ENCODE data around the gene NDUFS3.

The NDUFS3 gene

DNA sequence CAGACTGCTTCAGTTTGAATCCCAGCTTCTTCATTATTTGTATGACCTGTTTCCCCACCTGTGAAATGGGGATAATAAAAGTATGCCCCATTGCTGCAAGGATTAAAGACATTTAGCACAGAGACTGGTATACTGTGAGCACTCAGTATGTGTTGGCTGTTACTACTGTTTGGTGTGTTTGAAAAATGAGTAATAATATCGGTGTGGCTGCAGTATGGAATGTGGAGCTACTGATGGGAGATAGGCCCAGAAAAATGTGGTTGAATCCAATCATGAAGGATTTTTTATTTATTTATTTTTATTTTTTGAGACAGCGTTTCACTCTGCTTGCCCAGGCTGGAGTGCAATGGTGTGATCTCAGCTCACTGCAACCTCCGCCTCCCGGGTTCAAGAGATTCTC, 24.4 kb downstream of the NDUFS3 start:
- Histone ChIP-seq H3K9me3 (ENCODE audit: control insufficient read depth, low read length) (no peaks in the 10 kb centered on the region), H3K4me1 (ENCODE audit: control insufficient read depth, insufficient read depth, low read length, poor library complexity, severe bottlenecking) (no peaks in the 10 kb centered on the region), H3K4me3 (ENCODE audit: insufficient read depth, low read depth, low read length, poor library complexity, severe bottlenecking) (no peak overlapping the region), H3K36me3 (ENCODE audit: control insufficient read depth, insufficient read depth, low read length) (no peaks in the 10 kb centered on the region), H3K27me3 (replicated peaks; ENCODE audit: control insufficient read depth, insufficient read depth, low read length, poor library complexity, severe bottlenecking) (no peaks in the 10 kb centered on the region), H3K27ac (ENCODE audit: insufficient read depth, low read length, poor library complexity, severe bottlenecking) (no peak overlapping the region)
- no peak for DNase-seq

DNA sequence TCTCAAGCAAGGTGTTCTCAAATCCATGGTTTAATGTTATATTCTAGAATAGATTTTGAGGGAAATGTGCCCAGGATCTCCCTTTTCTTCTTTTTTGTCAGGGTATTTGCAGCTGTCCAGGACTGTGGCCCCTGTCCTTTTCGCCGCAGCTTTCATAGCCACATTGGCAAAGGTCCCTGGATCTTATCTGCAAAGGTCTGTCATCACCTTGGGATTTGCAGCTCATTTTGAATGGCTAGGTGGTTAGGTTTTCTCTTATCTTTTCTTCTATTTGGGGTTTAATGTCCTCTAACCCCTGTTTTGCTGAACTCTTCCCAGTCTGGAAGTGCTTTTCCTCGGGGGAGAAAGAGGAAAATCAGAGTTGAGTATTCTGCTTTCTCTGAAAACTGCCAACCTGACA, 27.0 kb downstream of the NDUFS3 start:
- DNase-seq: no peak
- Histone ChIP-seq H3K36me3 (ENCODE audit: control insufficient read depth, insufficient read depth, low read length) (peaks cover under 1% of the 10 kb centered on the region), H3K27ac (ENCODE audit: insufficient read depth, low read length, poor library complexity, severe bottlenecking) (no peak overlapping the region), H3K9me3 (ENCODE audit: control insufficient read depth, low read length) (no peaks in the 10 kb centered on the region), H3K4me1 (ENCODE audit: control insufficient read depth, insufficient read depth, low read length, poor library complexity, severe bottlenecking) (no peaks in the 10 kb centered on the region), H3K4me3 (ENCODE audit: insufficient read depth, low read depth, low read length, poor library complexity, severe bottlenecking) (no peak overlapping the region), H3K27me3 (replicated peaks; ENCODE audit: control insufficient read depth, insufficient read depth, low read length, poor library complexity, severe bottlenecking) (no peaks in the 10 kb centered on the region)

DNA sequence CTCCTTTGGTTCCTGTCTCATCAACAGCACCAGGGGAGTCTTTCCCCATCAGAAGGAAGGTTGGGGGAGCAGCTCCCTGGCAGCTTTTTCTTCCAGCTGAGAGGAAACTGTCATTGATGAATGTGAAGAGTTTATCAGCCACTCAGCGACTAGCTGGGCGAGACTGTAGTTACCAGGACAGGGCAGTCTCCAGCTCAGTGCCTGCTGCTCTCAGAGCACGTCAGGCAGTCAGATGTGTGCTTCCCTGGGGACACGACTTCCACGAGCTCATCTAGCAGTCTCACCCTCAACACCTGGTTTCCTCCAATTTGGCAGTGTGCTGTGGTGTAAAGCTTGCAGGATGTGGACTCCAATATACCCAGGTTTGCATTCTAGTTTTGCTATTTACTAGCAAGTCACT, 27.9 kb downstream of the NDUFS3 start:
- Histone ChIP-seq H3K9me3 (ENCODE audit: control insufficient read depth, low read length) (no peaks in the 10 kb centered on the region), H3K27me3 (replicated peaks; ENCODE audit: control insufficient read depth, insufficient read depth, low read length, poor library complexity, severe bottlenecking) (no peaks in the 10 kb centered on the region), H3K27ac (ENCODE audit: insufficient read depth, low read length, poor library complexity, severe bottlenecking) (no peak overlapping the region), H3K36me3 (ENCODE audit: control insufficient read depth, insufficient read depth, low read length) (peaks cover 5% of the 10 kb centered on the region), H3K4me1 (ENCODE audit: control insufficient read depth, insufficient read depth, low read length, poor library complexity, severe bottlenecking) (no peaks in the 10 kb centered on the region), H3K4me3 (ENCODE audit: insufficient read depth, low read depth, low read length, poor library complexity, severe bottlenecking) (no peak overlapping the region)
- DNase-seq: no peak

DNA sequence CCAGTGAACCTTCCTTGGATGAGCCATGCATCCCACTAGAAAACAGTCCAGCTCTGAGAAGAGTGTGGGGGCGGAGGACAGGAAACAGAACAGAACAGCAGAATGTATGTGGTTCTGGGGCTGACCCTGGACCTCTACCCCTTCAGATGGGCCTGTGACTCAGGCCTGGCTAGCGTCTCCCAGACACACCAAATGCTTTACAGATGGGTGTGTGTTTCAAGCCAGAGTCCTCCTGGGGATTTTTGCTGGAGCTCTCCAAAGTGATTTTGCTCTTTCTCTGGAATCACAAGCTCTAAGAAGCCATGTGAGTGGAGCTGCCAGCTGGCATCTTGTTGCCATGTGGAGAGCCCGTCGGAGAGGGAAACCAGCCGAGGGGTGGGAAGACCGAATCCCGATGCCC, 28.5 kb downstream of the NDUFS3 start:
- H3K9me3 ChIP-seq (ENCODE audit: control insufficient read depth, low read length): no peaks in the 10 kb centered on the region
- H3K36me3 ChIP-seq (ENCODE audit: control insufficient read depth, insufficient read depth, low read length): peaks cover 5% of the 10 kb centered on the region
- H3K4me3 ChIP-seq (ENCODE audit: insufficient read depth, low read depth, low read length, poor library complexity, severe bottlenecking): no peak overlapping the region
- H3K27ac ChIP-seq (ENCODE audit: insufficient read depth, low read length, poor library complexity, severe bottlenecking): no peak overlapping the region
- DNase-seq: no peak
- no peaks in the 10 kb centered on the region for H3K27me3 ChIP-seq (replicated peaks; ENCODE audit: control insufficient read depth, insufficient read depth, low read length, poor library complexity, severe bottlenecking)
- no peaks in the 10 kb centered on the region for H3K4me1 ChIP-seq (ENCODE audit: control insufficient read depth, insufficient read depth, low read length, poor library complexity, severe bottlenecking)

DNA sequence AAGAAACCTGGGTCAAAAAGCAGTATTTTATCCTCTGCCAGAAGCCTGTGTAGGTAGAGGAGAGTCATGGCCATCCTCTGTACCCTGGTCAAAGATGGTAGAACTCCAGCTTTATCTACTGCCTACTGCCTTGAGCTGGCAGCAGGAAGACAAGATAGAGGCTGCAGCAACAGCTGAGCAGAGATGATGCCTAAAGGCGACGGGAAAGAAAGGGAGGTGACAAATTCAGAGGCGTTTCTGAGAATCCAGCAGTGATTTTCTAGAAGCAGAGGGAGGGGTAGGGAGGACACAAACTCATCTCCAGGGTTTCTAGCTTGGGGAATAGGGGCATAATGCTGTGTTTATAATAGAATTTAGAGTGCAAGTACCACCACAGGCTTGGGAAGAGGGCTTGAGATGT, 30.8 kb downstream of the NDUFS3 start:
- no peak overlapping the region for H3K4me3 ChIP-seq (ENCODE audit: insufficient read depth, low read depth, low read length, poor library complexity, severe bottlenecking)
- H3K9me3 ChIP-seq (ENCODE audit: control insufficient read depth, low read length): no peaks in the 10 kb centered on the region
- H3K4me1 ChIP-seq (ENCODE audit: control insufficient read depth, insufficient read depth, low read length, poor library complexity, severe bottlenecking): no peaks in the 10 kb centered on the region
- no peaks in the 10 kb centered on the region for H3K27me3 ChIP-seq (replicated peaks; ENCODE audit: control insufficient read depth, insufficient read depth, low read length, poor library complexity, severe bottlenecking)
- H3K36me3 ChIP-seq (ENCODE audit: control insufficient read depth, insufficient read depth, low read length): peaks cover 5% of the 10 kb centered on the region
- DNase-seq: no peak
- no peak overlapping the region for H3K27ac ChIP-seq (ENCODE audit: insufficient read depth, low read length, poor library complexity, severe bottlenecking)

DNA sequence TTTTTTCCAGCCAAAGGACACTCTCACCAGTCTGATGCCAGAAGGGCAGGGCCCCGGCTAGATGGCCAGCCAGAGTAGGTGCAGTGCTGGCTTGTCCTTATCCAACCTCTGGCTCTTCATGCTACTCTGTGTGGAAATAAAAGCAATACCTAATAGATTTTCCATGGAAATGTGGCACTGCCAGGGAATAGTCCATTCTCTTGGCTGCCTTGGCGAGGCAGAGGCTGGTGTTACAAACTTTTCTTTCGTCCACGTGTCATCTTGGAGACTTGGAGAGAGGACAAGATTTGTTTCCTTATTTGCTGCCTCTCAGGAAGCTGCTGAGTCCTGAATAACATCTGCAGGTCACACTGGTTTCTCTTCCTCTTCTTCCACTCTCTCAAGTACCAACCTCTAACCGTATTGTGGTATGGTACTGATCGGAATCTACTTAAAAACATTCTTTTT, 32.5 kb downstream of the NDUFS3 start:
- H3K4me3 ChIP-seq (ENCODE audit: insufficient read depth, low read depth, low read length, poor library complexity, severe bottlenecking): no peak overlapping the region
- H3K27me3 ChIP-seq (replicated peaks; ENCODE audit: control insufficient read depth, insufficient read depth, low read length, poor library complexity, severe bottlenecking): no peaks in the 10 kb centered on the region
- no peak for DNase-seq
- peaks cover 5% of the 10 kb centered on the region for H3K36me3 ChIP-seq (ENCODE audit: control insufficient read depth, insufficient read depth, low read length)
- H3K4me1 ChIP-seq (ENCODE audit: control insufficient read depth, insufficient read depth, low read length, poor library complexity, severe bottlenecking): no peaks in the 10 kb centered on the region
- H3K27ac ChIP-seq (ENCODE audit: insufficient read depth, low read length, poor library complexity, severe bottlenecking): no peak overlapping the region
- no peaks in the 10 kb centered on the region for H3K9me3 ChIP-seq (ENCODE audit: control insufficient read depth, low read length)

DNA sequence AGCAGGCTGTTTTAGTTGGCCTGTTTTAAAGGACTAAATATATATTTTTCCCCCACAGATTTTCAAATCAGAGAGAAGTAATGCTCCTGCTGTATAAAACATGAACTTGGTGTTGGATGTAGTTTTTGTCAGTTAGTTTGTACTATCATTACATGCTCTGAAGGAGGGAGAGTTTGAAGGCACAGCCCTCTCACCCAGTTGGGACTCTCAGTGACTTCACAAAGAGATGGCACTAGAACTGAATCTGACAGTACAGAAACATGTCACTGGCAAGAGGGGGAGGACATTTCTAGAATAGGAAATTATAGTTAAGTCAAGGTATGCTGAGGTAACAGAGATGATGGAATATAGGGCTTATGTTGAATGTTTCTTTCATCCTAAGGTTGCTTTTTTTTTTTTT, 36.4 kb downstream of the NDUFS3 start:
- peaks cover 21% of the 10 kb centered on the region for H3K36me3 ChIP-seq (ENCODE audit: control insufficient read depth, insufficient read depth, low read length)
- H3K4me3 ChIP-seq (ENCODE audit: insufficient read depth, low read depth, low read length, poor library complexity, severe bottlenecking): no peak overlapping the region
- DNase-seq: no peak
- H3K4me1 ChIP-seq (ENCODE audit: control insufficient read depth, insufficient read depth, low read length, poor library complexity, severe bottlenecking): no peaks in the 10 kb centered on the region
- no peaks in the 10 kb centered on the region for H3K27me3 ChIP-seq (replicated peaks; ENCODE audit: control insufficient read depth, insufficient read depth, low read length, poor library complexity, severe bottlenecking)
- H3K27ac ChIP-seq (ENCODE audit: insufficient read depth, low read length, poor library complexity, severe bottlenecking): no peak overlapping the region
- H3K9me3 ChIP-seq (ENCODE audit: control insufficient read depth, low read length): no peaks in the 10 kb centered on the region

DNA sequence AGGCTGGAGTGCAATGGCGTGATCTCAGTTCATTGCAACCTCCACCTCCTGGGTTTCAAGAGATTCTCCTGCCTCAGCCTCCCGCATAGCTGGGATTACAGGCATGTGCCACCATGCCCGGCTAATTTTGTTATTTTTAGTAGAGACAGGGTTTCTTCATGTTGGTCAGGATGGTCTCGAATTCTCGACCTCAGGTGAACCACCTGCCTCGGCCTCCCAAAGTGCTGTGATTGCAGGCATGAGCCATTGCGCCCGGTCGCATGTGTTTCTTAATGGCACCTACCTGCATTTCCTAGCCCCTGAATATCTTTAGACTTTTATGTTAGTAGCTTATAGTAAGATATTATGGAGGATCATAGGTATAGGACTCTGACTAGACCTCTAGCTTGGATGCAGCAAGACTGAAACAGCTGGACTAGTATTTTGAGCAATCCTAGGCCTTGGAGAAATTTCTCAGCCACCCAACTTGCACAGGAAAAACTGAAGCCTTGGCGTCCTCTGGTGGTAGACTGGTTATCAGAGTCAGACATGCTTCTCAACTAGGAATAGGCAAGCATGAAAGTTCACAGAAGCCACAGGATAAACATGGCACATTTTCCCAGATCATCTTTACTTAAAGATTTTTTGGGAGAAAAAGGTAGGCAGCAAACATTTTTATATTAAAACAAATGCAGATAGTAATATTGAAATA, 38.0 kb downstream of the NDUFS3 start:
- Histone ChIP-seq H3K27me3 (replicated peaks; ENCODE audit: control insufficient read depth, insufficient read depth, low read length, poor library complexity, severe bottlenecking) (no peaks in the 10 kb centered on the region), H3K4me1 (ENCODE audit: control insufficient read depth, insufficient read depth, low read length, poor library complexity, severe bottlenecking) (no peaks in the 10 kb centered on the region), H3K9me3 (ENCODE audit: control insufficient read depth, low read length) (no peaks in the 10 kb centered on the region), H3K4me3 (ENCODE audit: insufficient read depth, low read depth, low read length, poor library complexity, severe bottlenecking) (no peak overlapping the region), H3K36me3 (ENCODE audit: control insufficient read depth, insufficient read depth, low read length) (peaks cover 28% of the 10 kb centered on the region), H3K27ac (ENCODE audit: insufficient read depth, low read length, poor library complexity, severe bottlenecking) (no peak overlapping the region)
- no peak for DNase-seq

DNA sequence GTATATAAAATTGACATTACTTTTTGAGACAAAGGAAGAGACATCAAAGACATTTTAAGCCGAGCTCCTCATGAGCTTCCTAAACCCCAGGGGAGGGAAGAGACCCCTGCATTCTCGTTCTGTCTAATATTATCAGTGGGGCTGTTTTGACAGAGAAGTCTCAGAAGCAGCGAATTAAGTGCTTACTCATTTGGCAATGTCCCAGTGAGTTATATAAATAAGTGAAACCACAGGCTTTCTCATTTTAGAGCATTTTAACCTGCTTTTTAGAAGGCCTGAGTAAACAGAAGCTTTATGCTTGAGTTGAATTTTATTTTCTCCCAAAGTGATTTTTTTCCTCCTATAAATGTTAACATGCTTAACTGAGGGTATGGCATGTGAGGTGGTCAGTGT, 38.5 kb downstream of the NDUFS3 start:
- H3K9me3 ChIP-seq (ENCODE audit: control insufficient read depth, low read length): no peaks in the 10 kb centered on the region
- H3K27me3 ChIP-seq (replicated peaks; ENCODE audit: control insufficient read depth, insufficient read depth, low read length, poor library complexity, severe bottlenecking): no peaks in the 10 kb centered on the region
- H3K4me3 ChIP-seq (ENCODE audit: insufficient read depth, low read depth, low read length, poor library complexity, severe bottlenecking): no peak overlapping the region
- H3K27ac ChIP-seq (ENCODE audit: insufficient read depth, low read length, poor library complexity, severe bottlenecking): no peak overlapping the region
- no peak for DNase-seq
- H3K4me1 ChIP-seq (ENCODE audit: control insufficient read depth, insufficient read depth, low read length, poor library complexity, severe bottlenecking): no peaks in the 10 kb centered on the region
- peaks cover 33% of the 10 kb centered on the region for H3K36me3 ChIP-seq (ENCODE audit: control insufficient read depth, insufficient read depth, low read length)

DNA sequence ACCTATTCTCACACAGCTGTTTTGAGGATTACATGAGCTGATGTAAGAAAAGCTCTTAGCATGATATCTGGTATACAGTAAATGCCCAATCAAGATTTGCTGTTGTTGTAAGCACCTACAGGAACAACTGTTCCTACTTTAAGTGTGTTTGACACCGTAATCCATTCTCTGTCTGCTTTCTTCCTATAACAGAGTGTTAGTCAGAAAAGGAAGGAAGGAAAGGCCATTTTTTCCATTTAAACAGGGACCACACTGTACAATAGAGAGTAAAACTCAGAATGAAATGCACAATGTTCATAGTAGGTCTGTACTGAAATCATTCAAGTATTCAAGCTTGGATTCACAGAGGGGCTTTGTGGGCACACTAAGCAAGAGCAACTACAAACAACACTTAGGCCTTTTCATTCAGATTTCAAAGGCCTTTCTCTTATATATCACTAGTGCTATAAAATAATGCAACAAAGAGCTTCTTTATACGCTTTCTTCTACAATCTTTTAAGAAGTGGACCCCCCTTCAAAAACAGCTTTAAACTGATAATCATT, 42.0 kb downstream of the NDUFS3 start:
- H3K27ac ChIP-seq (ENCODE audit: insufficient read depth, low read length, poor library complexity, severe bottlenecking): no peak overlapping the region
- no peaks in the 10 kb centered on the region for H3K9me3 ChIP-seq (ENCODE audit: control insufficient read depth, low read length)
- no peak for DNase-seq
- H3K36me3 ChIP-seq (ENCODE audit: control insufficient read depth, insufficient read depth, low read length): peaks cover 52% of the 10 kb centered on the region
- no peaks in the 10 kb centered on the region for H3K4me1 ChIP-seq (ENCODE audit: control insufficient read depth, insufficient read depth, low read length, poor library complexity, severe bottlenecking)
- H3K4me3 ChIP-seq (ENCODE audit: insufficient read depth, low read depth, low read length, poor library complexity, severe bottlenecking): no peak overlapping the region
- H3K27me3 ChIP-seq (replicated peaks; ENCODE audit: control insufficient read depth, insufficient read depth, low read length, poor library complexity, severe bottlenecking): no peaks in the 10 kb centered on the region
